Large intestine (tissue), 3 donors: ENCODE results near the gene DGKQ. TPM values are rescaled to one million over a fixed set of nuclear protein-coding genes. Genes with fewer than 3 reads are reported as not detected.

Experiments
- DNase-seq, 2 donors: peaks; one replicate each; pipeline versions ENCODE4 v3.0.0 to v3.0.0-alpha.2; 2013
- H3K27ac ChIP-seq: one replicate; pipeline ENCODE4 v1.5.1; 2013; ENCODE audit warnings: low read length
- H3K27me3 ChIP-seq: 2 replicates; pipeline ENCODE4 v1.6.1; 2013; ENCODE audit warnings: low read length; ENCODE audit not compliant: control insufficient read depth, insufficient read depth
- H3K36me3 ChIP-seq: 2 replicates; pipeline ENCODE4 v1.6.1; 2013; ENCODE audit warnings: low read length; ENCODE audit not compliant: control insufficient read depth, insufficient read depth
- H3K4me1 ChIP-seq: one replicate; pipeline ENCODE4 v1.6.1; 2013; ENCODE audit warnings: low read length; ENCODE audit not compliant: control insufficient read depth, insufficient read depth
- H3K4me3 ChIP-seq: one replicate; pipeline ENCODE4 v1.5.1; 2013; ENCODE audit warnings: low read length
- H3K9me3 ChIP-seq: one replicate; pipeline ENCODE4 v1.6.1; 2013; ENCODE audit warnings: mild to moderate bottlenecking, low read depth, low read length, moderate library complexity; ENCODE audit not compliant: control insufficient read depth
- WGBS: methylation state at CpG from one replicate; pipeline ENCODE4 v1.1.5; 2013; ENCODE audit warnings: low lambda C conversion rate; ENCODE audit not compliant: insufficient coverage; 5-methylcytosine and 5-hydroxymethylcytosine counted together
- polyA plus RNA-seq: library from polyadenylated mRNA; unstranded; fragments of 120-200 nt; gene quantifications from one replicate; pipeline ENCODE4 v1.2.1, GENCODE V29; 2013

DGKQ gene
- polyA plus RNA-seq, 1 donor: 15.3 TPM

GRCh38 chr4:972651-973424 is 531 bp downstream of the DGKQ start:
- WGBS: no CpG with 5 or more reads among the region's 65 CpGs
- Histone ChIP-seq H3K4me1 (peaks cover 35% of the 10 kb centered on the region), H3K9me3 (peaks cover 18% of the 10 kb centered on the region), H3K27me3 (peaks cover 9% of the 10 kb centered on the region), H3K4me3 (peak overlapping the region; percentile 58), H3K36me3 (no peaks in the 10 kb centered on the region), H3K27ac (peak overlapping the region; percentile 89)
- peak in 1 of 2 donors; percentile 55 for DNase-seq

- no CpG with 5 or more reads among the region's 24 CpGs for WGBS
- Histone ChIP-seq H3K36me3 (peaks cover 2% of the 10 kb centered on the region), H3K4me3 (peak overlapping the region; percentile 58), H3K9me3 (peaks cover 18% of the 10 kb centered on the region), H3K27me3 (peaks cover 16% of the 10 kb centered on the region), H3K27ac (peak overlapping the region; percentile 89), H3K4me1 (peaks cover 35% of the 10 kb centered on the region)
- peak; percentile 91 to 95 for DNase-seq
Measured at GRCh38 chr4:971666-972500, 1.5 kb downstream of the DGKQ start.

GRCh38 chr4:970854-971520 is 2.4 kb downstream of the DGKQ start:
- Histone ChIP-seq H3K4me3 (peak overlapping the region; percentile 37), H3K9me3 (peaks cover 21% of the 10 kb centered on the region), H3K4me1 (peaks cover 35% of the 10 kb centered on the region), H3K36me3 (peaks cover 11% of the 10 kb centered on the region), H3K27me3 (peaks cover 16% of the 10 kb centered on the region), H3K27ac (peak overlapping the region; percentile 89)
- DNase-seq: peak in 1 of 2 donors; percentile 73
- no CpG with 5 or more reads among the region's 17 CpGs for WGBS

- Histone ChIP-seq H3K27me3 (peaks cover 16% of the 10 kb centered on the region), H3K27ac (peak overlapping the region; percentile 89), H3K4me1 (peaks cover 35% of the 10 kb centered on the region), H3K4me3 (no peak overlapping the region), H3K36me3 (peaks cover 19% of the 10 kb centered on the region), H3K9me3 (peaks cover 18% of the 10 kb centered on the region)
- 63% methylated on average over 2 of the region's 25 CpGs for WGBS
- DNase-seq: no peak
Measured at GRCh38 chr4:970046-970745, 3.2 kb downstream of the DGKQ start.

- Histone ChIP-seq H3K4me1 (peaks cover 35% of the 10 kb centered on the region), H3K27me3 (peaks cover 16% of the 10 kb centered on the region), H3K27ac (no peak overlapping the region), H3K9me3 (peaks cover 4% of the 10 kb centered on the region), H3K36me3 (peaks cover 31% of the 10 kb centered on the region), H3K4me3 (no peak overlapping the region)
- DNase-seq: no peak
- no CpG with 5 or more reads among the region's 23 CpGs for WGBS
Measured at GRCh38 chr4:968621-969394, 4.6 kb downstream of the DGKQ start.

GRCh38 chr4:968221-968620 is 5.1 kb downstream of the DGKQ start:
- H3K4me3 ChIP-seq: no peak overlapping the region
- H3K36me3 ChIP-seq: peaks cover 35% of the 10 kb centered on the region
- WGBS: no CpG with 5 or more reads among the region's 24 CpGs
- H3K9me3 ChIP-seq: peaks cover 3% of the 10 kb centered on the region
- H3K4me1 ChIP-seq: peaks cover 35% of the 10 kb centered on the region
- no peak overlapping the region for H3K27ac ChIP-seq
- DNase-seq: no peak
- H3K27me3 ChIP-seq: peaks cover 16% of the 10 kb centered on the region

GRCh38 chr4:967113-968104 is 6.0 kb downstream of the DGKQ start:
- no peak overlapping the region for H3K4me3 ChIP-seq
- no peak overlapping the region for H3K27ac ChIP-seq
- H3K27me3 ChIP-seq: peaks cover 16% of the 10 kb centered on the region
- no peak for DNase-seq
- peaks cover 43% of the 10 kb centered on the region for H3K36me3 ChIP-seq
- peaks cover 34% of the 10 kb centered on the region for H3K4me1 ChIP-seq
- WGBS: no CpG with 5 or more reads among the region's 76 CpGs
- H3K9me3 ChIP-seq: peaks cover 3% of the 10 kb centered on the region

GRCh38 chr4:966266-967112 is 6.9 kb downstream of the DGKQ start:
- H3K4me3 ChIP-seq: no peak overlapping the region
- peaks cover 52% of the 10 kb centered on the region for H3K36me3 ChIP-seq
- H3K9me3 ChIP-seq: peaks cover 3% of the 10 kb centered on the region
- DNase-seq: no peak
- no CpG with 5 or more reads among the region's 48 CpGs for WGBS
- H3K4me1 ChIP-seq: peaks cover 25% of the 10 kb centered on the region
- H3K27me3 ChIP-seq: peaks cover 16% of the 10 kb centered on the region
- no peak overlapping the region for H3K27ac ChIP-seq
